TTC549 (cell line): Measurements from ENCODE around the gene STAG2.
"Not testable (repeated sequence)": the region's sequence is repeated elsewhere in the genome, so short reads cannot be mapped to it uniquely, and the experiment has no call there.

Experiments used
- FAIRE-seq: peaks from 2 replicates; lab custom pipeline; 2012; peaks lifted over from hg19 to GRCh38; lab: Jason Lieb, UNC

Gene STAG2

DNA sequence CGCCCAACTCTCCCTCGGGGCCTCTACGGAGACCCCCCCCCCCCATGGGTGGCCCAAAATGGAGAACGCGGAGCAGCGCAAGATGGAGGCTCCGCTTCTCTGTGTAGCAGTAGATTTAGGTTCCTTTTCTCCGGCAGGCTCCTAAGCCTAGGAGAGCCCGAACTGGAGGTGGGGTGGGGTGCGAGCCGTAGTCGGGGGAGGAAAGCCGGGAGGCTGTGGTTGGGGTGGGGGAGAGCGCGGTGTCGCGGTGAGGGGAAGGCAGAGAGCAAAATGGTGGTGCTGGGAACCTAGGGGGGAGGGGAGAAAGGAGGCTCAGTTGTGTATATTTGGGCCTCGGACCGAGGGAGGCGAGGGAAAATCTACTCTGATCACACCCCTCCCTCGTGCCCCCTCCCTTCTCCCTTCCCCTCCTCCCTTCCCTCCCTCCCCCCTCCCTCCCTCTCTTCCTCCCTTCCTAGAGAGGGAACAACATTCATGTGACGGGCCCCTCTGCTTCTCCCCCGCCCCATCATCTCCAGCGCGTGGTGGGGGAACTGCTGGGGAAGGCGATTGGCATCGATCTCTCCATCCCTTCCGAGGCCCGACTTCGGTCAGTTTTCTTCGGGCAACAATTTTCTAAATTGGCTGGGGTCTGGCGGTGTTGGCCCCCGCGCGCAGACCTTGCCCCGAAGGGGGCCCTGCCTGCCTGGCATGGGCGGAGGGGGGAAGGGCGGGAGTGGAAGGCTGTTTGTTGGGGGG is at the start of gene STAG2:
Gene STAG2 (plus strand): TSS at position 439 of the 738 bp plus-strand sequence. CDS start 60,922 bp downstream, outside the sequence.
- FAIRE-seq, result no peak

DNA sequence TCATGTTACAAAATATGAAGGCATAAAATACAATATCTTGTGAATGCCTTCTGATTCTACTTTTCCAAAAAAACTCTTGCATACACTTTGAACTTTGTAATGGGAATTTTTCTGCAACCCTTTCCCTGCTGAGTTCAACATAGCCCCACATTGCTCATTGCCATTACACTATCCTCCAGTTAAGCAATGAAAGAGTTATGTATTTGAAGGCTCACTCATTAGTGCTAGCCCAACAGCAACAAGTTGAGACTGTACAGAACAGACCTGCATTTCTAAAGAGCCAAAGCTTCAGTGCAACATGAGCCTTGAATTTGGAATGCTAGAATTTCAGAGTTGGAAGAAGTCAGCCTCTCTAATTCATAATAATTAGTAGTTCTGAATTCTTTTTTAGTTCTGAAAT is 44.4 kb upstream of the STAG2 start:
- no peak for FAIRE-seq

DNA sequence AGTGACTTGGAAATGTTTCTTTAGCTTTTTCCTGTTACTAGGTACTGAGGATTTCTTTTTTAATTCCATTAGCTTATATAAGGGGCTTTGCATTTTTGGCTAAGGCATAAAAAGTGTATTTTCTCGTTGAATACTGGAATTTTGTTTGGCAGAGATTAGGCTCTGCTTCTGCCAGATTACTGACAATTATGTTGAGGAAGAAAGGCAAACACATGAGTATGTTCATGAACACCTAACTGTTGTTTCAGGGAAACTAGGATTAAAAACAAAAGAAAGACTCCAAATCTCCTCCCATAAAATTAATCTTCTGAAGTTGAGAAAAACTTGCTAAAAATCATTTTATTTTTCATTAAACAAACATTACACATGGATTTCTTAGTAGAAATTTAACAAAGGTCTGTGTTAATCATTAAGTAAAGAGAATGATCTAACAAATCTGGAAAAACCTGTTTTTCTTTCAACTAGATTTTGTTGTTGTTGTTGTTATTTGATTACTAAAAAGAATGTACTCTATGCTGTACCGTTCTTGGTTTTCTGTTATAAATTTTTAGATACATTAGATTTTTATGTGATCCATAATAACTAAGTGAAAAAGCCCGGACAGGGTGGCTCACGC is 43.3 kb upstream of the STAG2 start:
- no peak for FAIRE-seq

DNA sequence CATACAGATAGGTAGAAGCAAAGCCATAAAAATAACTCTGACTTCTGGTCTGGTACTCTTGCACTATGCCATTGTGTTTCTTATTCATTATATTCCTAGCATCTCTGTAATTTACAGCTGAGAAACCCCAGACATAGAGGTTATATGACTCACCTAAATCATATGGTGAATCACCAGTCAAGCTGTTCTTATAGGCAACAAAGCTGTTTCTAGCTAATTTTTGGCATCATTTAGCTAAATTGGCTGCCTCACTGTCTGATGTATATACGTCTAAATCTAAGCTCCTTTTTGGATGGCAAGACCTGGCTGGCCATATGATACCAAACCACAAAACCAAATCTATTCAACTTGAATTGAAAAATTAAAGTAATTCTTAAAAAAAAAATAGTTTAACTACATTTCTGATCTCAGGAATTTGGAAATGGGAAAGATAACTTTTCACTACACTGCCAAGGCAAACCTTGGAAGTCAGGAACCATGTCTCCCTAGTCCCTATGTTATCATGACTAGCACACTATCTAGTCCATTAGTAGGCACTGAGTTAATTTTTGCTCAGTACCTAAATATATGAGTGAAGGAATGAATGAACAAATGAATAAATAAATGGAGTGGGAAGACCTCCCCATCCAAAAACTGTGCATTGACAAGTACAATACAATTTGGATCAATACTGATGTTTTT is 41.3 kb upstream of the STAG2 start:
- FAIRE-seq, result no peak

DNA sequence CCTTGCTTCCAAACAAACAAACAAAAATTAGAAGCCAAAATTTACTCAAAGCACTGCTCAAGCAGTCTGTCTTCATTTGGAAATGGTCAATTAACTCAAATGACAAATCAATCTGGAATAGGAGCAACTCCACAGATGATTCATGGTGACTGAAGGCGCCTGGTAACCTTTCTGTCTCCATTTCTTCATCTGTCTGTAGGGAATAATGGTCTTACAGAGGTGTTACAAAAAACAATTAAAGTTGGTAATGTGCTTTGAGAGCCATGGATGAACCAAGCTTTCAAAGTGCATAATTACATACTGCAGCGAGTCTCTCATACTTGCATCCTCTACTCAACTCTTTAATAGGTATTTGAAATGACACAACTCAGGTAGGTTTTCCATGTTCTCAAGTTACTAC is 38.3 kb upstream of the STAG2 start:
- FAIRE-seq, result no peak

DNA sequence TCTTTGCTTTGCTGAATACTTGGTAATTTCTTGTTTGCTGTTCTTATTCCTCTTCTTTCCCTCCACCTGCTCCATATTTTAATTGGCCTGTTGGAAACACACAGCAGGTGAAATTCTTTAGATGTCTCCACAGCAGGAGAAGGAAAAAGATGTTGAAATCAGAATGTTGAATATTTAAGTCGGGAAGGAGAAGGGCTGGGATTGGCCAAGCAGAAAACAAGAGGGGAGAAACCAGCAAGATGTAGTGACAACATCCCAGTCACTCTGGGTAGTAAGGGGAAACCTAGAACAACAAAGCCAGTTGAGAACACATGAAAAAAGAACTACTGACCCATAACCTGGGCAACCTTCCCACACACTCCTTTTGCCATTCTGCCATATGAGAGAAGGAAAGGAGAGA is 37.3 kb upstream of the STAG2 start:
- no peak for FAIRE-seq

DNA sequence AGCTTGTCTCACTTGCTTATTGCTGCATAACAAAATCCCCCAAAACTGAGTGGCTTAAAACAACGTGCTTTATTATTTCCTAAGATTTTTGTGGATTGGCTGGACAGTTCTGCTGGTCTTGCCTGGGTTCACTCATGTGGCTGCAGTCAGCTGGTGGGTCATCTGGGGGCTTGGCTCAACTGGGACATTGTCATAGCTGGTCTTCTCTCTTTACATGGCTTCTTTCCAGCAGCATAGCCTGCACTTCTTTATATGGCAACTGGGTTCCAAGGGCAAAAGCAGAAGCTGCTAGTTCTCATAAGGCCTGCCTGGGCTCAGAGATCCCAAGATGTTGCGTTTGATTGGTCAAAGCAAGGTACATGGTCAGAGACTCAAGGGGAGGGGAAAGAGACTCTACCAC is 33.7 kb upstream of the STAG2 start:
- no peak for FAIRE-seq

DNA sequence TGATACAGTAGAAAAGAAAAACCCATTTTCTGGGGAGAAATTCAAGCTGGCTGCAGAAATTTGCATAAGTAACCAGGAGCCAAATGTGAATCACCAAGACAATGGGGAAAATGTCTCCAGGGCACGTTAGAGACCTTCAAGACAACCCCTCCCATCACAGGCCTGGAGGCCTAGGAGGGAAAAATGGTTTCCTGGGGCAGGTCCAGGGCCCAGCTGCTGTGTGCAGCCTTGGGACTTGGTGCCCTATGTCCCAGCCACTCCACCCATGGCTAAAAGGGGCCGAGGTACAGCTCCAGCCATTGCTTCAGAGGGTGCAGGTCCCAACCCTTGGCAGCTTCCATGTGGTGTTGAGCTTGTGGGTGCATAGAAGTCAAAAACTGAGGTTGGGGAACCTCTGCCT is 29.5 kb upstream of the STAG2 start:
- FAIRE-seq, result not testable (repeated sequence)

DNA sequence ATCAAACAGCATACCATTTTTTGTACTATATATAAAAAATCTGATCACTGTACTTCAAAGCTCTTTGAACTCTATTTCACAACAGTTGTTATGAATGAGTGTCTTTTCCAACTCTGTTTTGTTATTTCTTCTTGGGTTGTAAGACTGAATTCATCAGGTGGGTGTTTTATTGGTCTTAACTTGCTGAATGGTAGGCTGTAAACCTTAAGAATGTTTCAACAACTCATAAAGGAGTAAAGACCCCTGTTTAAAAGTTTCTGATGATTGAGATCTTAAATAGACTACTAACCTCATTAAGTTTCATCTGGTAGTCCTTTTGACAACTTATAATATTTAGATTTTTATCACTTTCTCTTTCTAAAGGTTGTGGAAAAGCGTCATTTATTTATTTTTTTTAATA is 18.4 kb upstream of the STAG2 start:
- no peak for FAIRE-seq

DNA sequence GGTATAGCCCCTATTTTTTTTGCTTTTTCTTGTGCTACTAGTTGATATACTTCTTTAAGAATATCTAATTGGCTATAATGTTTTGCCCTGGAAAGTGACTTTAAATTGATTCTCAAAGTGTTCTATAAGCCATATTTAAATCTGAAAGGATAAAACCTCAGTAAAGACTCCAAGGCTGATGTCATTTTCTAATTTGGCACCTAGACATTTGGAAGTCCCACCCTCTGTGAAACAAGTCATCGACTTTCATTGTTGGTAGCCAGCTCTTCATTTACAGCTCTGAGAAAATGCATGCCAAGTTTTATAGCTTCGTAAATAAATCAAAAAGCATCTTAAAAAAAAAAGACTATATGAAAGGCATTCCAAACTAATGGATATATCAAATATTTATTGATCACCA is 18.0 kb upstream of the STAG2 start:
- no peak for FAIRE-seq

DNA sequence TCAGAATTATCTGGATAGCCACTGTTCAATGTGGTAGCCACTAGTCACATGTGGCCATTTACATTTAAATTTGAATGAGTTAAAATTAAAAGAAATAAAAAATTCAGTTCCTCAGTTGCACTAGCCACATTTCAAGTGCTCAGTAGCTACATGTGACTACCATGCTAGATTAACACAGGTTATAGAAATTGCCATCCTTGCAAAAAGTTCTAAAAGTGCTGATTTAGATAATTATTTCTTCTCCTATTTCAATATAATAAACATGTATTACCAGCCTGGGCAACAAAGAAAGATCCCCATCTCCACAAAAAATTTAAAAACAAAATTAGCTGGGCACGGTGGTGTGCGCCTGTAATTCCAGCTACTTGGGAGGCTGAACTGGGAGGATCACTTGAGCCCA is 11.7 kb upstream of the STAG2 start:
- no peak for FAIRE-seq

DNA sequence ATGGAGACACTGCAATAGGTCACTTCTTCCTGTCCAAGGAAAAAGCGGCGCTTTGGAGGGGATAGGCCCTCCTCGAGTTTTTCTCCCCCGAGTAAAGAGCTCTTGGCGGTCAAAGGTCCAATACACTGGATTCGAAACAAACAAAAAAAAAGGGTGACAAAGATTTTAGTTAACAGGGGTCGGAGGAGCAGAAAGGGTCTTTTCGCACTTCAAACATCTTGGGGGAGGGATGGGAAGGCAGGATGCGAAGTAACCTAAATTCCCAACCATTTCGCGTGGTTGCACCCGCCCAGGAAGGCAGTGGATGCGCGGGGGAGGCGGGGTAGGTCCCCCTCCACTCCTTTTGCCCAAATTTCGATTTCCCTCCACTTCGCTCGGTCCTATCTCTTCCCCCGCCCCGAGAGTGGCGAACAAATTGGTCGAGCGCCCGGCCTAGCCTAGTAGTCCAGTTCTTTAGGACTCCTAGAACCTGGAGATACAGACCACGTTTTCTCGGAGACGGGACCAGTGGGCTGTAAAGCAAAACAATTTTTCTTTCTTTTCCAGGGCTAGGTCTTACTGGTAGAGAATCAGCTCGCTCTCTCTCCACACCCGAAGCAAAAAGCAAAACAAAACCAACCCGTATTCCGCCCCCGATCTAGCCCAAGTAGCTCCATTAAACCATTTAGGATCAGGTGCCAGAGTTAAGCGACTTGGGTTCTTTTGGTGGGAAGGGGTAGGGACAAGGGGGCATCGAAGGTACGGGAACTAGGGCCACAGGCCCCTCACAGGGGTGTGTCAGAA is 2.0 kb upstream of the STAG2 start:
- no peak for FAIRE-seq

DNA sequence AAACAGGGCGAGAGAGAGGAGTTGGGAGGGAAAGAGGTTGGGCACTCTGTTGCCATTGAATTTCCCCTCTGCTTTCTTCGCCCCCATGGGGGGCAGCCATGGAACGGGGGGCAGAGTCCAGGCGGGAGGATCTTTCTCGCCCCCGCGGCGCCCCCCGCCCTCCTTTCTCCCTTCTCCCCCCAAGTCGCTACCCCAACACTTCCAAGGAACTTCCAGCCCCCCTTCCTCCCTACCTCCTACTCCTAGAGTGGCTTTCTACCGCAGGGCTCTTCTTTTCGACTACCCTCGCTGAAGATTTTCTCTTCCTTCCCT is 594 bp upstream of the STAG2 start:
- FAIRE-seq, result no peak

DNA sequence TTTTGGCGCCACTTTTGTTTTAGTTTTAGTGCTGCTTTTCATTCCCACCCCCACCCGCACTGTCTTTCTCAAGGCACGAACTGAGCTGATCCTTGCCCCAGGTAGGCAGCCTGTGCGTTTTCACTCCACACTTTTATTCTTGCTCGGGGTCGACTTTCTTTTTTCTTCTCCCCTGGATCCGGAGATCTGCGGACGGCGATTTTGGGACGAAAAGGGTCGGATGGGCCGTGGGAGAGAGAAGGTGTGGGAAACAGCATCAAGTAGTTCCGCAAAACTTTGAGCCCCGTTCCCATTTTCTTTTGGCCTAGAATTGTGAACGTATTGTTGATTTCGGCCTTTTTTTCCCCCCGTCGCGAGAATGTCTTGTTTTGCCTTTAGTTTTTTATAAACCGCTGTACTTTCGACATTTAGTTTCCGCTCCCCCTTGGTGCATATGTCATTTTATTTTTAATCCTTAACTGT is 531 bp downstream of the STAG2 start:
- no peak for FAIRE-seq

DNA sequence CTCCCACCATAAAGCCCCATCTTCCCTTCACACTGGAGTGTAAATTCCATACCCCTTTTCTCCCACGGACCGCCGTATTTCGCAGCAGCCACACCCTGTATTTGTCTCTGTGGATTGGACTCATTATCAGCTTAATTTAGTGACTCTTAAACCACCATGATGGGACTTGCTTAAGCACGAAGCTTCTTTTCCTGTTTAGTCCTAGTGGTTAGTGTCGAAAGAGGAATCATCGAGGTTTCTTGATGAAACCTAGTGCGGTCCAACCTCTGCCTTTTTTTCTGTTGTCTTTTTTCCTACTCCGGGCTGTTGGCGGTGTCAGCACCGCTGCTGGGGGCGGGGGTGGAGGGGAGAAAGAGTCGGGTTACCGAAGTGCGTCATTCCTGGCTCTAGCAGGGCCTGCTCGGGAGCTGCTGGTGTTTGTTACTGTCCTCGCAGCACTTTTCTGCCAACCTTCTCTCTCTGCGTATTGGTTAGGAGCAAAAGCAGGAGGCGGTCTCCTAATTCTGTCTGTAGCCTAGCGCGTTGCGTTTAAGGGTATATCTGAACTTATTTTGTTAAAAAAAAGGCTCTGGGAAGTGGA is 1.4 kb downstream of the STAG2 start:
- FAIRE-seq, result peak; percentile 80

DNA sequence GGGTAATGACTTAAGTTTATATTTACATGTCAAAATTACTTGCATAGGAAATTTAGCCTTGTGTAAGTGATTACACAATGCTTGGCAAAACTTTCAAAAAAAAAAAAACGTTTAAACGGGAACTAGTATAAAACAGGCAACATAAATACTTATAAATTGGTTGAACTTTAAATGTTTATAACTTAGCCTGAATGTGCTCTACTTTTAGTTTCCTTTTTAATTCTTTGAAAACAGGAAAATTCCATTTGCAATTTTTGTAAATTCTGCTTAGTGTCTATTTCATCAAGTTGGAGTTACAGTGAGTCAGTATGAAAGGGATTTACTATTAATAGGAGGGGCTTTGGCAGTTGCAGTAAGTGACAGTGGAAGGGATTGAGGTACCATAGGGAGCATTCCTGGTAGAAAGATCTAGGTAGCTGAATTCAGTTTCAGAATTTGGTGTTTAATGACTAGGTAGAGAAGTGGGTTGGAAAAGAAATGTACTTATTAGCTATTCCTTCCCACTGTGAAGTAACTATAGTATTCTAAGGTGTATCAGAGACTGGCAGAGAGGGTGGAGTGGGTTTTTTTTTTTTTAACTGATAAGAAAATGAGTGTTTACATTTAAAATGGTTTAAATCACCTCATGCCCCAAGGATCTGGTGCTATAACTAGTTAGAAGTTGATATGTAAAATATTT is 2.8 kb downstream of the STAG2 start:
- no peak for FAIRE-seq

DNA sequence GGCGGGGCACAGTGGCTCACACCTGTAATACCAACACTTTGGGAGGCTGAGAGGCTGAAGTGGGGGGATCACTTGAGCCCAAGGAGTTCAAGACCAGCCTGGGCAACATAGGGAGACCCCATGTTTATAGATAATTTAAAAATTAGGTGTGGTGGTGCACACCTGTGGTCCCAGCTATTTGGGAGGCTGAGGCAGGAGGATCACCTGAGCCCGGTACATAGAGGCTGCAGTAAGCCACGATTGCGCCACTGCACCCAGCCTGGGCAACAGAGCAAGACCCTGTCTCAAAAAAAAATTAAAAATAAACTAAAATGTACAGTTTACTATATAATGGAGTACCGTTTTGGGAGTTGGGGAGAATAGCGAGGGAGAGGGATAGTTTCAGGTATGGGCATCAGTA is 4.2 kb downstream of the STAG2 start:
- no peak for FAIRE-seq

DNA sequence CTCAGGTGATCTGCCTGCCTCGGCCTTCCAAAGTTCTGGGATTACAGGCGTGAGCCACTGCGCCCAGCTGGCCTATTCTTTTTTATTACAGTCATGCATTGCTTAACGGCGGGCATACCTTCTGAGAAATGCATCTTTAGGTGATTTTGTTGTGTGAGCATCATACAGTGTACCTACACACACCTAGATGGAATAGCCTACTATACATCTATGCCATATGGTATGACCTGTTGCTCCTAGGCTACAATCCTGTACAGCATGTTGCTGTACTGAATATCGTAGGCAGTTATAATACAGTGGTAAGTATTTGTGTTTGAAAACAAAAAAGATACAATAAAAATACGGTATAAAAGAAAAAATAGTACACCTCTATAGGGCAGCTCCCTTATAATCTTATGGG is 6.0 kb downstream of the STAG2 start:
- FAIRE-seq, result no peak

DNA sequence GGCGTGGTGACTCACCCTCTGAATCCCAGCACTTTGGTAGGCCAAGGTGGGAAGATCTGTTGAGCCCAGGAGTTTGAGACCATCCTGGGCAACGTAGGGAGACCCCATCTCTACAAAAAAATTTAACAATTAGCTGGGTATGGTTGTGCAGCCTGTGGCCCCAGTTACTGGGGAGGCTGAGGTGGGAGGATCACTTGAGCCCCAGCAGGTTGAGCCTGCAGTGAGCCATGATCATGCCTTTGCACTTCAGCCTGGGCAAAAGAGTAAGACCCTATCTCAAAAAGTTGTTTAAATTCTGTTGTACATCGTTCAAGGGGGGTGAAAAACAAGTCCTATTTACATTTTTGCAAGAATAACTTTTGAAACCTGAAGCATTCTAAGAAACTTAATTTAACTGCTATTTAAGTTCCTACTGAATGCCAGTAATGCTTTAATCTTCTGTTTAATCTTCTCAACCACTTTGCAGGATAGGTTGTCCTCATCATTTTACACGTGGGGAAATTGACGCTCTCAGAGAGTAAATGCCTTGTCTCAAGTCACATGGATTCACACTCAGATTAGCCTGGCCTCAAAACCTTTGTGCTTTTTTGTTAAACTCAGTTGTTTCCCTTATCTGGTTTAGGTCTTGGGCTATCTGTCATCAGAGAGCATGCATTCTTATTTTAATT is 7.0 kb downstream of the STAG2 start:
- FAIRE-seq, result no peak

DNA sequence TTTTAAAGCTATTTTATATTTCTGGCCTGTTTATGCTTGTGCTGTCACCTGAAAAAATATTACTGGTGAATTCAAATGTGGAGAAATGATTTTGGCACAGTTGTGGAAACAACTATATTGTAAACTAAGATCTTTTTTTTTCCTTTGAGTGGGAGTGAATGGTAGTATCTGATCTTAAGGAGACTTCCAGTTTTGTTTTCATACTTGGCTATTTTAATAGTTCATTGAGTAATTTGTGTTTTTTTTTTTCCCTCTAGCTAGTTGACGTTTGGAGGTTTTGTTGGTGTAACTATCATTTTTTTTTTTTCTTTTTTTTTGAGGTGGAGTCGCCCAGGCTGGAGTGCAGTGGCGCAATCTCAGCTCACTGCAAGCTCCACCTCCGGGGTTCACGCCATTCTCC is 10.5 kb downstream of the STAG2 start:
- no peak for FAIRE-seq

DNA sequence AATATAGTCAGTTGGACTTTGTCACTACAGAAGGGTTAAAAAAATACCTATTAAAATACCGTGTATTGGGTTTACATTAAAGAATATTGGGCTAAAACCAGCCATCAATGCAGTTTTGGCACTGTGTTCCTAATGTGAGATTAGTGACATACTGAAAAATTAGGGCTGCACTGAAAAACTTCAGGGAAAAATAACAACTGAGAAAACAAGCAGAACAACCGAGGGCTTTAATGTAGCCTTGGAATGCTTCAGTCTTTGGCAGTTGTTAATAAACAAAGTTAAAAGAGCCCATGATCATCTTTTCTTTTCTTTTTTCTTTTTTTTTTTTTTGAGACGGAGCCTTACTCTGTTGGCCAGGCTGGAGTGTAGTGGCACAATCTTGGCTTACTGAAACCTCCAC is 12.4 kb downstream of the STAG2 start:
- FAIRE-seq, result no peak
